Fibroblast of lung (primary cell): ENCODE measurements around the gene RNLS. TPM values are rescaled to one million over a fixed set of nuclear protein-coding genes. Genes with fewer than 3 reads are reported as not detected.
"Not testable (repeated sequence)": the region's sequence is repeated elsewhere in the genome, so short reads cannot be mapped to it uniquely, and the experiment has no call there.

Experiments
- DNase-seq, 2 donors: peaks; one replicate each; pipeline versions ENCODE4 v3.0.0 to v3.0.0-alpha.2; 2010; ENCODE audit warnings: low read depth in 2 of 2
- H2AFZ ChIP-seq: 2 replicates; pipeline ENCODE4 v1.5.1; 2012; ENCODE audit warnings: low read length, control low read depth, inconsistent platforms
- H3K27ac ChIP-seq: 2 replicates; pipeline ENCODE4 v1.5.1; 2011; ENCODE audit warnings: low read length, control low read depth; ENCODE audit not compliant: insufficient read depth
- H3K27me3 ChIP-seq: 2 replicates; pipeline ENCODE4 v1.5.1; 2011; ENCODE audit warnings: mild to moderate bottlenecking, low read length; ENCODE audit not compliant: control insufficient read depth, insufficient read depth
- H3K36me3 ChIP-seq: 2 replicates; pipeline ENCODE4 v1.5.1; 2011; ENCODE audit warnings: low read length; ENCODE audit not compliant: control insufficient read depth, insufficient read depth
- H3K4me1 ChIP-seq: 2 replicates; pipeline ENCODE4 v1.5.1; 2011; ENCODE audit warnings: low read length; ENCODE audit not compliant: control insufficient read depth, insufficient read depth; ENCODE audit errors: extremely low read depth
- H3K4me2 ChIP-seq: 2 replicates; pipeline ENCODE4 v1.5.1; 2011; ENCODE audit warnings: low read length, control low read depth; ENCODE audit not compliant: insufficient read depth; ENCODE audit errors: extremely low read depth
- H3K4me3 ChIP-seq, 4 experiments: fragments of 200-600 bp in 1 of 4; sonication (generic) in 1 of 4; replicated peaks in 1 of 4; 2 replicates each; pipeline ENCODE4 v1.5.1; 2011 to 2016; ENCODE audit warnings: low read length in 4 of 4, low read depth in 3 of 4, mild to moderate bottlenecking in 3 of 4, control low read depth in 2 of 4, inconsistent platforms in 1 of 4, mixed read lengths in 1 of 4; ENCODE audit not compliant: insufficient read depth in 1 of 4; ENCODE audit errors: control extremely low read depth in 1 of 4
- H3K79me2 ChIP-seq: 2 replicates; pipeline ENCODE4 v1.5.1; 2012; ENCODE audit warnings: mild to moderate bottlenecking, low read length, inconsistent platforms; ENCODE audit not compliant: control insufficient read depth, insufficient read depth
- H3K9ac ChIP-seq: 2 replicates; pipeline ENCODE4 v1.5.1; 2011; ENCODE audit warnings: mild to moderate bottlenecking, low read length, control low read depth; ENCODE audit not compliant: insufficient read depth
- H3K9me3 ChIP-seq: 2 replicates; pipeline ENCODE4 v1.5.1; 2012; ENCODE audit warnings: low read depth, low read length; ENCODE audit not compliant: control insufficient read depth, insufficient read depth
- H4K20me1 ChIP-seq: 2 replicates; pipeline ENCODE4 v1.5.1; 2011; ENCODE audit warnings: low read length; ENCODE audit not compliant: control insufficient read depth, insufficient read depth; ENCODE audit errors: extremely low read depth
- CTCF ChIP-seq, 2 donors: IDR thresholded peaks in 1 of 2; conservative IDR thresholded peaks in 1 of 2; 1 replicate in 1 of 2; 2 replicates in 1 of 2; pipeline ENCODE4 v1.5.1; 2011 to 2012; ENCODE audit warnings: low read length in 2 of 2, control low read depth in 1 of 2, inconsistent platforms in 1 of 2, low read depth in 1 of 2, mild to moderate bottlenecking in 1 of 2
- EZH2 ChIP-seq: IDR thresholded peaks from 2 replicates; pipeline ENCODE4 v1.5.1; 2012; ENCODE audit warnings: low read length, control low read depth, mild to moderate bottlenecking; ENCODE audit errors: missing control alignments
- polyA plus RNA-seq, 2 donors: library from polyadenylated mRNA; depleted of rRNA in 1 of 2; stranded (reverse) in 1 of 2; unstranded in 1 of 2; fragments of >200 nt; gene quantifications; 2 replicates each; pipeline ENCODE4 v1.2.1, GENCODE V29; 2011 to 2012; ENCODE audit warnings: missing spikeins in 1 of 2
- total RNA-seq: library from RNA; depleted of rRNA; stranded (reverse); fragments of >200 nt; gene quantifications from 2 replicates; pipeline ENCODE4 v1.2.1, GENCODE V29; 2014

Gene RNLS
- total and polyA plus RNA-seq, 2 donors (not counting 1 experiment from before 2014, with no cell fraction given), result 16.5 to 18.4 TPM

GRCh38 chr10:88490231-88490980 lies 92.7 kb downstream of the RNLS start:
- no peaks in the 10 kb centered on the region for H3K27me3 ChIP-seq
- H3K4me3 ChIP-seq, result no peak overlapping the region
- no peak for DNase-seq
- no peak overlapping the region for H3K4me2 ChIP-seq
- H3K9me3 ChIP-seq, result no peaks in the 10 kb centered on the region
- no peaks in the 10 kb centered on the region for H3K4me1 ChIP-seq
- H3K9ac ChIP-seq, result no peak overlapping the region
- no peaks in the 10 kb centered on the region for H4K20me1 ChIP-seq
- no peak overlapping the region for H2AFZ ChIP-seq
- no peaks in the 10 kb centered on the region for H3K36me3 ChIP-seq
- TF ChIP-seq CTCF (conservative IDR thresholded peaks at IDR 0.05 in 1 of 2, IDR thresholded peaks at IDR 0.05 in 1 of 2; ENCODE audit: low read depth in 1 of 2, low read length in 2 of 2) (no peak), EZH2 (no peak)
- no peaks in the 10 kb centered on the region for H3K79me2 ChIP-seq
- H3K27ac ChIP-seq, result no peak overlapping the region

- Histone ChIP-seq H3K27me3 (no peaks in the 10 kb centered on the region), H3K4me1 (no peaks in the 10 kb centered on the region), H3K4me3 (no peak overlapping the region), H2AFZ (no peak overlapping the region), H3K79me2 (no peaks in the 10 kb centered on the region), H3K4me2 (no peak overlapping the region), H3K36me3 (no peaks in the 10 kb centered on the region), H3K27ac (no peak overlapping the region), H3K9ac (no peak overlapping the region), H4K20me1 (no peaks in the 10 kb centered on the region), H3K9me3 (no peaks in the 10 kb centered on the region)
- DNase-seq, result no peak
- no peak for TF ChIP-seq EZH2
- TF ChIP-seq CTCF (conservative IDR thresholded peaks at IDR 0.05 in 1 of 2, IDR thresholded peaks at IDR 0.05 in 1 of 2; ENCODE audit: low read depth in 1 of 2, low read length in 2 of 2), result no peak
Observed at GRCh38 chr10:88489107-88489506, 94.0 kb downstream of the RNLS start.

GRCh38 chr10:88486816-88487215 lies 96.3 kb downstream of the RNLS start:
- not testable (repeated sequence) for DNase-seq, H3K79me2 ChIP-seq, H3K4me1 ChIP-seq, H3K36me3 ChIP-seq, H3K27ac ChIP-seq, H4K20me1 ChIP-seq, H3K4me3 ChIP-seq, H3K9ac ChIP-seq, H3K27me3 ChIP-seq, H3K4me2 ChIP-seq, H3K9me3 ChIP-seq, H2AFZ ChIP-seq
